HCT116 (cell line): Measurements from ENCODE around the gene BTBD9. TPM values are rescaled to one million over a fixed set of nuclear protein-coding genes. Genes with fewer than 3 reads are reported as not detected.

Experiments used
- ATAC-seq: fragments of 200-7000 bp; cut with Tn5 transposase; 2 replicates; pipeline ENCODE4 v1.9.1; 2020; ENCODE audit warnings: mild to moderate bottlenecking, moderate library complexity
- BruUV-seq: library from RNA; stranded (reverse); fragments of 400-500 nt; replicated peaks from 2 replicates; lab custom pipeline; 2021; lab: Mats Ljungman, UMichigan
- CTCF ChIA-PET: fragments of 300-600 bp; sonication (Branson Sonifier 250); formaldehyde crosslinking; loops from one replicate; lab custom pipeline; 2021; ENCODE audit warnings: antibody characterized with exemption; lab: Charles Lee
- POLR2A ChIA-PET: fragments of 300-600, 350-600 bp; sonication (Branson Sonifier 250); formaldehyde crosslinking; loops from one replicate; lab custom pipeline; 2021; ENCODE audit warnings: antibody characterized with exemption; lab: Charles Lee
- RAD21 ChIA-PET, 2 experiments: fragments of 300-600 bp; sonication (Branson Sonifier 250); formaldehyde crosslinking; loops; one replicate each; lab custom pipeline; 2023; ENCODE audit warnings: low total read pairs in 2 of 2; ENCODE audit not compliant: uncharacterized antibody in 2 of 2, unreplicated experiment in 2 of 2, low non-redundant PET in 1 of 2; lab: Charles Lee
- DNase-seq: peaks from one replicate; pipeline ENCODE4 v3.0.0-alpha.2; 2010; ENCODE audit warnings: low read depth, low spot score
- H2AFZ ChIP-seq: fragments of 200-600 bp; shearing (Covaris generic), sonication (generic); 2 replicates; pipeline ENCODE4 v1.6.1; 2017; ENCODE audit warnings: low read depth, mixed run types, mixed read lengths, antibody characterized with exemption, low read length; ENCODE audit not compliant: poor library complexity, severe bottlenecking
- H3K27ac ChIP-seq: 2 replicates; pipeline ENCODE4 v1.5.1; 2012; ENCODE audit warnings: low read depth, low read length
- H3K27me3 ChIP-seq: fragments of 200-600 bp; sonication (generic); 2 replicates; pipeline ENCODE4 v1.6.1; 2016; ENCODE audit warnings: mixed run types, low read length, mixed read lengths; ENCODE audit not compliant: insufficient read depth
- H3K36me3 ChIP-seq, 2 experiments: fragments of 200-500 bp in 1 of 2; fragments of 200-600 bp in 1 of 2; sonication (Bioruptor generic) in 1 of 2; sonication (generic) in 1 of 2; 2 replicates each; pipeline versions ENCODE4 v1.5.1 to v1.6.1; 2014 to 2016; ENCODE audit warnings: low read length in 2 of 2, inconsistent platforms in 1 of 2, mixed read lengths in 1 of 2, mixed run types in 1 of 2; ENCODE audit not compliant: insufficient read depth in 2 of 2, control insufficient read depth in 1 of 2
- H3K4me1 ChIP-seq, 2 experiments: fragments of 200-600 bp in 1 of 2; sonication (generic) in 1 of 2; 2 replicates each; pipeline versions ENCODE4 v1.5.1 to v1.6.1; 2012 to 2017; ENCODE audit warnings: low read length in 2 of 2, inconsistent platforms in 1 of 2, mild to moderate bottlenecking in 1 of 2, mixed read lengths in 1 of 2, mixed run types in 1 of 2, moderate library complexity in 1 of 2; ENCODE audit not compliant: insufficient read depth in 2 of 2, control insufficient read depth in 1 of 2
- H3K4me2 ChIP-seq: fragments of 200-600 bp; sonication (generic); 2 replicates; pipeline ENCODE4 v1.6.1; 2017; ENCODE audit warnings: mixed run types, low read length, mixed read lengths
- H3K4me3 ChIP-seq, 2 experiments: fragments of 200-600 bp in 1 of 2; sonication (generic) in 1 of 2; replicated peaks in 1 of 2; 2 replicates each; pipeline ENCODE4 v1.5.1; 2011 to 2016; ENCODE audit warnings: low read length in 2 of 2, control low read depth in 1 of 2, low read depth in 1 of 2, mild to moderate bottlenecking in 1 of 2, mixed read lengths in 1 of 2, mixed run types in 1 of 2
- H3K79me2 ChIP-seq: fragments of 200-600 bp; sonication (generic); 2 replicates; pipeline ENCODE4 v1.6.1; 2017; ENCODE audit warnings: mild to moderate bottlenecking, mixed run types, low read length, moderate library complexity, mixed read lengths; ENCODE audit not compliant: insufficient read depth
- H3K9ac ChIP-seq: fragments of 200-600 bp; sonication (generic); 2 replicates; pipeline ENCODE4 v1.6.1; 2016; ENCODE audit warnings: low read length, mixed read lengths
- H3K9me2 ChIP-seq: fragments of 200-600 bp; sonication (generic), shearing (Covaris generic); 2 replicates; pipeline ENCODE4 v1.6.1; 2017; ENCODE audit warnings: mixed run types, mild to moderate bottlenecking, moderate library complexity; ENCODE audit not compliant: insufficient read depth
- H3K9me3 ChIP-seq, 2 experiments: fragments of 200-500 bp in 1 of 2; fragments of 200-600 bp in 1 of 2; sonication (Bioruptor generic) in 1 of 2; sonication (generic) in 1 of 2; 2 replicates each; pipeline ENCODE4 v1.6.1; 2014 to 2017; ENCODE audit warnings: low read length in 2 of 2, mixed read lengths in 2 of 2, inconsistent platforms in 1 of 2, low read depth in 1 of 2, mild to moderate bottlenecking in 1 of 2, mixed run types in 1 of 2, moderate library complexity in 1 of 2; ENCODE audit not compliant: control insufficient read depth in 1 of 2, insufficient read depth in 1 of 2
- H4K20me1 ChIP-seq: fragments of 200-600 bp; sonication (generic), shearing (Covaris generic); 2 replicates; pipeline ENCODE4 v1.6.1; 2017; ENCODE audit warnings: mixed run types, mild to moderate bottlenecking, moderate library complexity; ENCODE audit not compliant: insufficient read depth
- CBX3 ChIP-seq: IDR thresholded peaks from 2 replicates; pipeline ENCODE4 v1.6.1; 2012; ENCODE audit warnings: low read depth
- JUND ChIP-seq: IDR thresholded peaks from 2 replicates; pipeline ENCODE4 v1.6.1; 2012
- RAD21 ChIP-seq: IDR thresholded peaks from 2 replicates; pipeline ENCODE4 v1.6.1; 2012; ENCODE audit warnings: low read depth, mild to moderate bottlenecking
- SIN3A ChIP-seq: IDR thresholded peaks from 2 replicates; pipeline ENCODE4 v1.6.1; 2012; ENCODE audit warnings: low read depth
- SP1 ChIP-seq: IDR thresholded peaks from 2 replicates; pipeline ENCODE4 v1.6.1; 2012; ENCODE audit warnings: low read depth
- YY1 ChIP-seq: IDR thresholded peaks from 2 replicates; pipeline ENCODE4 v1.6.1; 2011; ENCODE audit warnings: low read length, low read depth, moderate library complexity, mild to moderate bottlenecking; ENCODE audit not compliant: insufficient replicate concordance; ENCODE audit errors: extremely low read depth
- ZNF274 ChIP-seq: fragments of 200-500 bp; sonication (Bioruptor generic); IDR thresholded peaks from 2 replicates; pipeline ENCODE4 v1.6.1; 2014; ENCODE audit warnings: mild to moderate bottlenecking, low read depth, low read length, inconsistent platforms
- intact Hi-C: fragments of 100-400 bp; cut with micrococcal nuclease; formaldehyde crosslinking; loops from 2 replicates; pipeline ENCODE4 v1.10.0; 2022
- total RNA-seq: library from RNA; stranded (reverse); gene quantifications from one replicate; pipeline ENCODE4 v1.2.1, GENCODE V29; 2021; ENCODE audit not compliant: unreplicated experiment

Gene BTBD9
- total RNA-seq, 1 experiment from 2014 or later, result 10.9 TPM

- no peaks in the 10 kb centered on the region for H4K20me1 ChIP-seq
- RAD21 ChIA-PET, result no interaction called here
- POLR2A ChIA-PET, result no interaction called here
- no peaks in the 10 kb centered on the region for H3K79me2 ChIP-seq
- H3K4me3 ChIP-seq, result no peak overlapping the region
- H3K4me1 ChIP-seq, result no peaks in the 10 kb centered on the region
- H3K9ac ChIP-seq, result no peak overlapping the region
- CTCF ChIA-PET, result no interaction called here
- DNase-seq, result no peak
- no peak for ATAC-seq
- H3K9me2 ChIP-seq, result no peaks in the 10 kb centered on the region
- no TSS peak for BruUV-seq
- TF ChIP-seq ZNF274 (no peak), JUND (no peak), SP1 (no peak), RAD21 (no peak)
- no peaks in the 10 kb centered on the region for H3K9me3 ChIP-seq
- no peaks in the 10 kb centered on the region for H3K36me3 ChIP-seq
- no peak overlapping the region for H3K4me2 ChIP-seq
- no peak overlapping the region for H2AFZ ChIP-seq
- no peaks in the 10 kb centered on the region for H3K27me3 ChIP-seq
- intact Hi-C loops, result no loop called here
- no peak overlapping the region for H3K27ac ChIP-seq
Measured at GRCh38 chr6:38149531-38149930, 490.2 kb downstream of the BTBD9 start.

GRCh38 chr6:38148606-38149005, 491.1 kb downstream of the BTBD9 start:
- ATAC-seq (no peak), DNase-seq (no peak)
- Histone ChIP-seq H3K9ac (no peak overlapping the region), H2AFZ (no peak overlapping the region), H3K27ac (no peak overlapping the region), H3K9me2 (no peaks in the 10 kb centered on the region), H3K79me2 (no peaks in the 10 kb centered on the region), H3K36me3 (no peaks in the 10 kb centered on the region), H4K20me1 (no peaks in the 10 kb centered on the region), H3K27me3 (no peaks in the 10 kb centered on the region), H3K4me2 (no peak overlapping the region), H3K9me3 (no peaks in the 10 kb centered on the region), H3K4me1 (no peaks in the 10 kb centered on the region), H3K4me3 (no peak overlapping the region)
- TF ChIP-seq CBX3, result no peak
- TF ChIP-seq SP1, result no peak
- no peak for TF ChIP-seq YY1
- TF ChIP-seq JUND, result no peak
- TF ChIP-seq SIN3A, result no peak
- ChIA-PET CTCF (no interaction called here), RAD21 (no interaction called here), POLR2A (no interaction called here)
- no TSS peak for BruUV-seq
- intact Hi-C loops, result no loop called here
